OCI-LY7 (cell line): ENCODE data around the gene OMA1.

Source experiments
- EZH2phosphoT487 ChIP-seq: fragments of 200-600 bp; sonication (generic); IDR thresholded peaks from 2 replicates; pipeline ENCODE4 v1.6.1; 2018; ENCODE audit warnings: low read depth, borderline replicate concordance, mild to moderate bottlenecking, mixed run types, antibody characterized with exemption, low read length, moderate library complexity, mixed read lengths
- TF ChIP-seq, protein P1 (sequence below): fragments of 200-600 bp; sonication (generic); conservative IDR thresholded peaks from 2 replicates; pipeline ENCODE4 v1.5.1; 2014; ENCODE audit warnings: mild to moderate bottlenecking, antibody characterized with exemption, low read length, moderate library complexity, mixed read lengths

DNA sequence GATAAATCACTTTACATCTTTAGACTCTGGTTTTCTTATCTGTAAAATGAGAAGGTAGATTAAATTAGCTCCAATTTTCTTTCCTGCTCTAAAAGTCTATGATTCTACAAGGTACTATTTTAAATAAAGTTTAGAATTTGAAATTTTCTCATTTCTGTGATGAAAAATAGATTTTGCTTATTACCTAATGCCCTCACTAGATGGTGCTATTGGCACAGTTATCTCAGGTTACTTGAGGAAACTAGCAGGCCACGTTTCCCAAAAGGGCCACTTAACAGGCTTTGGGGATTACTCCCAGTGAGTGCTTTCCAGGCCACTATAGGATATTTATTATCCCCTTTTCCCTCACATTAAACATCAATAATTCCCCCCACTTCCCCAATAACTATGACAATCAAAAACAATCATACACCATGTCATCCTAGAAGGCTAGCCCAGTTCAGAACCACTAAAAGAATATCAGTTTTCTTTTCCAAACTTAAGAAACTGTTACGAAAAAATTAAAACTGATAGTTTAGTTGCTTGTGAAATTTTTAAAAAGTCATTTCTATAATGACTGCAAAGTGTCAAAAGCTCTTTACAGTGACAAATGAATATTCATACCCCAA is 30.6 kb downstream of the OMA1 start:
- TF ChIP-seq, protein P1, sequence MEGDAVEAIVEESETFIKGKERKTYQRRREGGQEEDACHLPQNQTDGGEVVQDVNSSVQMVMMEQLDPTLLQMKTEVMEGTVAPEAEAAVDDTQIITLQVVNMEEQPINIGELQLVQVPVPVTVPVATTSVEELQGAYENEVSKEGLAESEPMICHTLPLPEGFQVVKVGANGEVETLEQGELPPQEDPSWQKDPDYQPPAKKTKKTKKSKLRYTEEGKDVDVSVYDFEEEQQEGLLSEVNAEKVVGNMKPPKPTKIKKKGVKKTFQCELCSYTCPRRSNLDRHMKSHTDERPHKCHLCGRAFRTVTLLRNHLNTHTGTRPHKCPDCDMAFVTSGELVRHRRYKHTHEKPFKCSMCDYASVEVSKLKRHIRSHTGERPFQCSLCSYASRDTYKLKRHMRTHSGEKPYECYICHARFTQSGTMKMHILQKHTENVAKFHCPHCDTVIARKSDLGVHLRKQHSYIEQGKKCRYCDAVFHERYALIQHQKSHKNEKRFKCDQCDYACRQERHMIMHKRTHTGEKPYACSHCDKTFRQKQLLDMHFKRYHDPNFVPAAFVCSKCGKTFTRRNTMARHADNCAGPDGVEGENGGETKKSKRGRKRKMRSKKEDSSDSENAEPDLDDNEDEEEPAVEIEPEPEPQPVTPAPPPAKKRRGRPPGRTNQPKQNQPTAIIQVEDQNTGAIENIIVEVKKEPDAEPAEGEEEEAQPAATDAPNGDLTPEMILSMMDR = peak; percentile 91
- TF ChIP-seq EZH2phosphoT487 = no peak
